Neutrophil (primary cell): ENCODE results near the gene CYP26B1.

Experiments used
- H3K27ac ChIP-seq: fragments of 200-600 bp; sonication (generic); 2 replicates; pipeline ENCODE4 v1.5.1; 2016; ENCODE audit warnings: mild to moderate bottlenecking, moderate library complexity
- H3K27me3 ChIP-seq: fragments of 200-600 bp; sonication (generic); 2 replicates; pipeline ENCODE4 v1.6.0; 2016; ENCODE audit warnings: mild to moderate bottlenecking
- H3K36me3 ChIP-seq: fragments of 200-600 bp; sonication (generic); 2 replicates; pipeline ENCODE4 v1.5.1; 2017
- H3K4me1 ChIP-seq, 2 experiments: fragments of 200-600 bp in 1 of 2; sonication (generic) in 1 of 2; 1 replicate in 1 of 2; 2 replicates in 1 of 2; pipeline versions ENCODE4 v1.5.1 to v1.6.1; 2013 to 2016; ENCODE audit warnings: low read depth in 1 of 2, low read length in 1 of 2, mild to moderate bottlenecking in 1 of 2, moderate library complexity in 1 of 2; ENCODE audit not compliant: control insufficient read depth in 1 of 2, insufficient read depth in 1 of 2
- H3K4me3 ChIP-seq, 2 experiments: fragments of 200-600 bp in 1 of 2; sonication (generic) in 1 of 2; 1 replicate in 1 of 2; 2 replicates in 1 of 2; pipeline ENCODE4 v1.5.1; 2013 to 2016; ENCODE audit warnings: low read depth in 1 of 2, low read length in 1 of 2, mild to moderate bottlenecking in 1 of 2, moderate library complexity in 1 of 2
- H3K9me3 ChIP-seq: fragments of 200-600 bp; sonication (generic); 2 replicates; pipeline ENCODE4 v1.5.1; 2016
- CTCF ChIP-seq: fragments of 200-600 bp; sonication (generic); IDR thresholded peaks from 2 replicates; pipeline ENCODE4 v1.5.1; 2016; ENCODE audit warnings: antibody characterized with exemption

CYP26B1 gene

GRCh38 chr2:72116081-72116533 lies 31.6 kb downstream of the CYP26B1 start:
- Histone ChIP-seq H3K4me3 (no peak overlapping the region), H3K9me3 (no peaks in the 10 kb centered on the region), H3K36me3 (no peaks in the 10 kb centered on the region), H3K27ac (no peak overlapping the region), H3K27me3 (peaks cover 7% of the 10 kb centered on the region), H3K4me1 (no peaks in the 10 kb centered on the region)
- no peak for TF ChIP-seq CTCF

GRCh38 chr2:72115110-72116080 lies 32.3 kb downstream of the CYP26B1 start:
- Histone ChIP-seq H3K36me3 (no peaks in the 10 kb centered on the region), H3K4me3 (no peak overlapping the region), H3K27me3 (peaks cover 7% of the 10 kb centered on the region)

GRCh38 chr2:72114693-72115051 lies 33.0 kb downstream of the CYP26B1 start:
- no peaks in the 10 kb centered on the region for H3K36me3 ChIP-seq
- no peak for TF ChIP-seq CTCF
- no peaks in the 10 kb centered on the region for H3K9me3 ChIP-seq
- H3K4me3 ChIP-seq, result no peak overlapping the region
- no peaks in the 10 kb centered on the region for H3K4me1 ChIP-seq
- H3K27ac ChIP-seq, result no peak overlapping the region
- peaks cover 2% of the 10 kb centered on the region for H3K27me3 ChIP-seq

More at GRCh38 chr2:72115110-72116080, 32.3 kb downstream of the CYP26B1 start:
- Histone ChIP-seq H3K4me1 (no peaks in the 10 kb centered on the region), H3K9me3 (no peaks in the 10 kb centered on the region), H3K27ac (no peak overlapping the region)
- TF ChIP-seq CTCF, result no peak

GRCh38 chr2:72113847-72114692 lies 33.6 kb downstream of the CYP26B1 start:
- H3K4me1 ChIP-seq, result no peaks in the 10 kb centered on the region
- TF ChIP-seq CTCF, result no peak
- H3K4me3 ChIP-seq, result no peak overlapping the region
- no peak overlapping the region for H3K27ac ChIP-seq
- H3K9me3 ChIP-seq, result no peaks in the 10 kb centered on the region
- H3K27me3 ChIP-seq, result peaks cover 4% of the 10 kb centered on the region
- no peaks in the 10 kb centered on the region for H3K36me3 ChIP-seq

- Histone ChIP-seq H3K4me1 (no peaks in the 10 kb centered on the region), H3K27ac (no peak overlapping the region), H3K27me3 (peaks cover 6% of the 10 kb centered on the region), H3K9me3 (no peaks in the 10 kb centered on the region), H3K36me3 (no peaks in the 10 kb centered on the region), H3K4me3 (no peak overlapping the region)
- no peak for TF ChIP-seq CTCF
Measured at GRCh38 chr2:72112981-72113846, 34.4 kb downstream of the CYP26B1 start.
